HG02678 (cell line): ENCODE data around the gene VEGFA.

Experiments
- ATAC-seq: cut with Tn5 transposase; IDR thresholded peaks from one replicate; pipeline ENCODE4 v1.9.1; 2021; ENCODE audit warnings: mild to moderate bottlenecking, moderate library complexity; ENCODE audit not compliant: unreplicated experiment

The VEGFA gene

DNA sequence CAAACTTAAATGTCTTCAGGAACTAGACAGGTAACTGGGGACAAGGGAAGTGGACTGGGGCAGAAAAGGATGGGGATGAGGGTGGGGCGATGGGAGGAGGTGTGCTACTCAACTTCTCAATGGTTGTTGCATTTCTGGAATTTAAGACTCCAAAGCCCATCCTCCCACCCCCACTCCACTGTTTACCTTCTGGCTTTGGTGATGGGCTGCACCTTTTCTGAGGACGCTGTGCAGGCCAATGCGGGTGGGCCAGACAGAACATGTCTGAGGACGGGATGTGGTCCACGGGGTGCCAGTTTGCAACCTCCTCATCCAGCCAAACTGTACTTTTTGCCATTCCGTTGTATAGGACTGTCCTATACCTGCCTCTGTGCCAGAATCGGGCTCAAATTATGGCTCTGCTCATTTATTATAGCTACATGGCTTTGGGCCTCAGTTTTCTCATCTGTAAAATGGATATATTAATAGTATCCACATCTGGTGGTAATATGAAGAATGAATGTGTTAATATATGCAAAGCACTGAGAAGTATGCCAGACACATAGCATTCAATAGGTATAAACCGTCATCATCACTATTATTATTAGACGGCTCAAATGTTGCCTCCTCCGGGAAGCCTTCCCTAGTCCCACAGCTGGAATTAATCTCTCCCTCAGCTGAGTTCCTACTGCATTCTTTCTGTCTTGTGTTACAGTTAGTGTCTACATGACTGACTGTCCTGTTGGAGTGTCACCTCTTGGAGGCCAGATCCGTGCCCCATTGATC lies 31.0 kb upstream of the VEGFA start:
- no peak for ATAC-seq

DNA sequence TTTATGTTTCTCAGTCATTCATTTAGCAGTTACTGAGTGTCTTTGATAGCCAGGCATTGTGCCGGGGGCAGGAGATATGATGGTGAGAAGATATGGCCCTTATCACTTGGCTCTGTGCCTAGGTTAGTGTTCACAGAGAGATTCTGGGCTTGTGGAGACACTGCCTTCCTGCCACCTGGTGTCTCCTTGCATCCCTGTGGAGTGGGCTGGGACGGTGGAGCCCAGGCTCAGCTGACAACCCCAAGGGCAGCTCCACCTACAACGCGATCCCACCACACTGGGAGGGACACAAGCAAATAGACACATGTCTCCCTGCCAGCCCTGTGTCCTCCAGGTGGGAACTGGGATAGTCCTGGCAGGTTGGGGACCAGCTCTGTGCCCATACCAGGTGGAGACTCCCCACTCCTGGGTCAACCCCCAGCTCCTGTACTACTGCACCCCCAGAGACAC lies 30.3 kb upstream of the VEGFA start:
- no peak for ATAC-seq

DNA sequence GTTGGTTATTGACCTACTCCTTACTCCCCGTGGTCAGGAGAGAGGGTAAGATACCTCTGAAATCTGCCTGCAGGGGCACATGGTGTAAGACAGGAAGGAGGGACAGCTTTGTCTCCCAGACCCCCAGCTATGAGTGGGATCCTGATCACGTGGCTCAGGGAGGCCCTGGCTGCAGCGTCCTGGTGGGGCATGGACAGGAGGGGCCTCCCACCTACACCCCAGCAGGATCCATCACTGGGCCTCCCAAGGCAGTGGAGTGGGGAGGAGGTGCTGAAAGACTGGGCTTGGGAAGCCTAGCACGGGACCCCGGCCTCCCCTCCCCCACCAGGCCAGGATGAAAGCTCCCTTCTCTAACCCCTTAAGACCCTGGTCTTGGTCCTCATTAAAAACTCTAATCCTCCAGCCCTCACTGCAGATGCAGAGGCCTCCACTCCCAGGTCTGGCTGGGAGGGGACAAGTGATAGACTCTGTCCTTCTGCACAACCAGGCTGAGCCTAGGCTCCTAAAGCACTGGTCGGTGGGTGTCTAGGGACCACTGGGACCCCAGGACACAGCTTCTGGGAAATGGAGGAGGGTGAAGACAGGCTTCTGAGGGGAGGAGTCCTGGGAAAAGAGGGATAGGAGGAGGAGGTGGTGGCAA lies 29.6 kb upstream of the VEGFA start:
- no peak for ATAC-seq

DNA sequence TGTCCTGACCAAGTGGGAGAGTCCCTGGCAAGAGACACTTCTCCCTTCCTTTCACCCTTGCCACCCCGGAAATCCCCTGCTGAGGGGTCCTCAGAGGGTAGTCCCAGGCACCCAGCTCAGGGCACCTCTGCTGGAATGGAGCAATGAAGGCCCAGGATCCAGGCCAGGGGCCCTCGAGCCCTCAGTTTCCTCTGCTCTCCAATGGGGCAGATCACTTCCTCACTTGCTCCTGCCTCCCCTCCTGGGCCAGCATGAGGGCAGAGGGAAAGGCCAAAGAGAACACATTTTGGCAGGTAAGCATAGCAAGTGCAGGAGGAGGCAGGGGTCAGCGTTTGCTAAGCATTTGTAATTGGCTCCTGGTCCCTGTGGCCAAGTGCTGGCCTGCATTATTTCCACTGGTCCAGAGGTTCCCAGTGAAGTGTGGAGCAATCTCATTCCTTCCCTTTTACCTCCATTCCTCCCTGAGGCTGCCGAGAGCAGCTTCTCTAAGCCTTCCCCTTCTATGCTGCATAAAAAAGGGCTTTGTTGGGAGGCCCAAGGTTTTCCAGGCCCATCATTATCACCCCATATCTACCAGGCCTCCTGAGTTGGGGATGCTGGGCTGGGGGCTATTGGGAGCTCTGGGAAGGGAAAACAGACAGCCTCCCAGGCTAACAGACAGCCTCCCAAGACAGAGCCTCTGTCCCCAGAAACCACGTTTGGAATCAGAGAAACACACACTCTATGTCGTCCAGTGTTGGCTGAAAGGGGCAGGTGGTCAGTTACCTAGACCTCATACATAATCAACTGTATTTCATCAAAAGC lies 28.8 kb upstream of the VEGFA start:
- no peak for ATAC-seq

DNA sequence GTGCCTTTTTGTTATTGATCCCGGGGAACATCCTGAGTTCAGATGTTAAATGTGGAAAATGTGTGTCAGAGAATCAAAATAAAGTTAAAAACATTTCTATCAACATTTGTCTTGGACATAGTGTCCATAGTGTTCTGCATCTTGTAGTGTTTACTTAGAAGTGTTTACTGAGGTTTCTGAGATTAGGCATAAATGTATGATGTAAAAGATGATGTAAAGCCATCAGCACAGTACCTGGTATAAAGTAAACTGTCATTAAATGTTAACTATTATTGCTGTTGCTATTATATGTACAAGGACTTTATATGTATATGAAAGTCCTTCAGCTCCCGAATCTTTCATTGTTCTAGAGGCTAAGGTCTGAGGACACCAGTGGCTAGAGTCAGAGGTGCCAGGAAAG lies 28.2 kb upstream of the VEGFA start:
- no peak for ATAC-seq

DNA sequence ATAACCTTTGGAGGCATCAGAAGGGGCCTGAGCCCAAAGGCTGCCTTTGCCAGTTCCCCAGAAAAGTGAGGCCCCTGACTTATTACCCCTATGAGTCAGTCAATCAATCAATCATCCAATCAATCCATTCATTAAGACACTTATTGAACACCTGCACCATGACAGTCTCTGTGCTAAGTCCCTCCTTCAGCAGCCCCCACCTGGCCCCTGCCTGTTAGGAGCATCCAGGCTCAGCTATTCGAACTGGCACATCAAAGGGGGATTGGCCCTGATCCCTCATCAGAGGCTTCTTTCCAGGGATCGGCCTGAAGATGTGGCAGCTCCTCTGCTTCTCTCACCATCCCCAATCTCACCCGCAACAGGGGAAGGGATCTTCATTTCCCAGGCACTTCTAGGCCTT lies 27.7 kb upstream of the VEGFA start:
- no peak for ATAC-seq

DNA sequence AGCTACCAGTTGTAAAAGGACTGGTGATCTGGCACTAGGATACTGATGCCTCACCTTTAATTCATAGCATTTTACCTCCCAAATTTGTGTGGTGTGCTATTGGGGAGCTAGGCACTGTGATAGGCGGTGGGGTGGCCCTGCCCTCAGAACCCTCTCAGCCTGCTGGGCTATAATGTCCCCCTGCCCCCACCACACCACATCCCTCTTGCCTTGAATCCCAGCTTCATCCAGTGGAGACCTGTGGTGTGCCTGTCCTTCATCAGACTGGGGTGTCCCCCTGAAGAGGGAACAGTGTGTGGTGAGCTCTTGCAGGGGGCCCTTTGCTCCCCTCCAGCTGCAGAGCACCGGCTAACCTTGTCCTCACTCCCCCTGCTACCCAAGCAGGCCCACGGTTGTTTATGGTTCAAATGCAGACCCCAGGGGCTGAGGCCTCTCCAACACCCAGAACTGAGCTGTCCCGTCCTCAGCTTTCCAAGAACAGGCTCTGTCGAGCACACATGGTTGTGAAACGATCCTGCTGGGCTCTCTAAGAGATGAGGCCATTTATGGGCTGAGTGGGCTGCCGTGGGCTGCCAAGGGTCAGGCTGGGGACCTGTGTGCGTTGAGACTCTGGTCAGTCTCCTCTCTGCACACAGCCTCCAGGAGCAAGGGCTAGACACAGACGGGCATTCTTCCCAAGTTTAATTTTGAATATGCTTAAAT lies 26.9 kb upstream of the VEGFA start:
- no peak for ATAC-seq

DNA sequence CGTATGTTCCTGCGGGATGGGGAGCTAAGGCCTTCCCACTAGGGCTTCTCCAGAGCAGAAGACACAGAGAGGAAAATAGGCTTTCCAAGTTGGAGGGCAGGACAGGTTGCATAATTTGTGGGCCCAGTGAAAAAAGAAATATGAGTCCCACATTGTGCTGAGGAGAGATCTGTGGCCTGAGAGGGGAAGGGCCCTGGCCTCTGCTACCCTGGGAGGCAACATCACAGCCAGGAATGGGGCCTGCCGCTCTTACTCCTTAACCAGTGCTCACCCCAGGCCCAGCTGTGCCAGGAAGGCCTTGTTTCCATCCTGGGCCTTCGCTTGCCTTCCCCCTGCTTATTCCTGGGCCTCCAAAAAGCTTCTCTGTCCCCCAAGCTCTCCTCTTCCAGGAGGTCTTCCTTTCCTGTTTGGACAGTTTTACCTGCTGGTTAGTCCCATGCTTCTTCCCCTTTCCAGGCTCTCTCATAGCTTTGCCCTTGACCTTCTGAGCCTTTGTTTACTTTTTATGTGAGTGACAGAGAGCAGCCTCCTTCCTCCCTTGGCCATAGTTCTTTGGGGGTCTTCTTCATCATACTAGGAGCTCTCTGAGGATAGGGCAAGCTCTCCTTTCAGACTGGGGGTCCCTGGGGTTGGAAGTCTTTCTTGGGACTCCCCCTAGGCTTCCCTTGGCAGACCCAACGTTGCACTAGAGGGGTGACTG lies 26.2 kb upstream of the VEGFA start:
- no peak for ATAC-seq

DNA sequence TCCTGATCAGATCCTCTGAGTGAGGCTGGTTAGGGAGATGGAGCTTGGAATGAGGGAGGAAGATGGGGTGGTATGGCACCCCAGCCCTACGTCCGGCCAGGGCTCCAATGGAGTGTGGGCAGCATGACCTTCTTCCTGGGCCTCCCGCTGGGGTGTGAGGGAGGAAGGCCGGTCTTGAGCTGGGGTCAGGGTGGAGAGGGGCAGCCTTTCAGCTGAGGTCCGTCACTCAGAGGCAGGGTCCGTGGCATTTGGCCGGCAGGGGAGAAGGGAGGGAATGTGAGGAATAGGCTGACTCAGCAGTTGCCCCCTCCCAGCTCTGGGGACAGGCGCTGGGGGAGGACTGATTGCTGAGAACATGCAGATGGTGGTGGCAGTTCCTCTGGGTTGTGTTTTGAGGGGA lies 25.5 kb upstream of the VEGFA start:
- ATAC-seq = no peak

DNA sequence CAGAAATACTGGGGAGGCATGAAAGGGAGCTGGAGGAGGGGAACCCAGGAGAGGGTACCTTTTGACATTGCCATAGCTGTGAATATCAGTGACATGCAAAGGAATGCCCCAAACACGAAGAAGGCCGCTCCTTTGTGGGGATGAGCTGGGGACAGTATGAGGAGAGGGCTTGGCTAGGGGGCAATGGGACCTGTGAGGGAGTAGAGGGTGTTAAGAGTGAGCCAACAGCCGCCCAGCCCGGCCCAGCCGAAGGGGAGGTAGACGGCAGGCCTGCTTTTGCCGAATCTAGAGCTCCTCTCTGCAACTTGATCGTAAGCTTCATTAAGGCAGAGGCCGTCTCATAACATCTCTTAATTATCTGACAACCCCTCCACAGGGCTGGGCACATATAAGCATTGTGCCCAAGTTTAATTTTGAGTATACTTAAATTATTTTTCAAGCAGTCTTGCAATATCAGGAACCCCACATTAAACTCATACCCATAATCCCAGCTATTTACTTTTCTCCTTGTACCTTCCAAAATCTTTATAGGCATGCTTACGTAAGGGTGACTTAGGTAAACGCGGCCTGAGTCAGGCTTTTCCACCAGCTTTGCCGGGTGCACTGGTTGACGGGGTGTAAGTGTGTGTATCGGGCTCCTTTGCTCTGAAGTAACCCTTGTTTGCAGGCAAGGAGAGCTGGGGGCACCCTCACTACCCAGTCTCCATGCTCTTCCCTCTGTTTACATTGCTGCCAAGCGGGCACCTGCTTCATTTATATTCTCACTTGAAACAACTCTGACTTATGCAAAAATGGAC lies 24.9 kb upstream of the VEGFA start:
- ATAC-seq = no peak

DNA sequence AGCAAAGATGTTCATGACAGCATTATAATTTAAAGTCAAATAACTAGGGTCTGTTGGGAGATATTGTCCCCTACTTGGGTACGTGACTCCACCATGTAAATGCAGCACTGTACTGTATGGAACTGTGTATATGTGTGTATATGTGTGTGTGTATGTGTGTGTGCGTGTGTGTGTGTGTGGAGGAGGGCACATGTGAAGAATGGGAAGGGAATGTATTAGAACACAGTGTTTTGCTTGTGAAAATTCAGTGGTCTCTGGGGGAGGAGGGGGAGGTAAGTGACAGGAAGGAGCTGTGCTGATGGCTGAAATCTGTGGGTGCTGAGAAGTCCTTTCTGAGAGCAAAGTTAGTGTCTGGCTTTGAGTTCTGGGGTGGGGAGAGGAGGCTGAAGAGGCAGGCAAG lies 23.9 kb upstream of the VEGFA start:
- no peak for ATAC-seq

DNA sequence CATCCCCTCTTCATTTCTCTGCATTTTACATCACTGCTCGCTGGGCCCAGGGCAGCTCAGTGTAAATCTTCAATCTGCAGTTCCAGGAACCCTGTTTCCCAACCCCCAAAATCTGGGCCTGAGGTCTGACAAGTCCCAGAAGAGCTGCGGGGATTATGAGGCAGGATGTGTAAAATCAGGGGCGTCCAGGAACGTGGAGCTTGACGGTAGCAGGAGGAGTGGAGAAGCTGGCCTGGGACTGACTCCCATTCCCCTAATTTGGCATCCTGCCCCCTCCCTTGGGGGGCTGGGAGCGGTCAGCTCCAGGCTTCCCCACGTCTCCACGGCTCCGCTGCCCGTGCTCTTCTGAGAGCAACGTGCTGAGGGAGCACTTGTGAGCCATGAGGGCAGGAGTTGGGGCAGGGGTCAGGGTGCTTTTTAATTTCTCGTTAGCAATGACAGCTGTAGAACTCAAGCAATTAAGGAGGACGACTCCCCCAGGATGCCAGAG lies 23.4 kb upstream of the VEGFA start:
- ATAC-seq = no peak

DNA sequence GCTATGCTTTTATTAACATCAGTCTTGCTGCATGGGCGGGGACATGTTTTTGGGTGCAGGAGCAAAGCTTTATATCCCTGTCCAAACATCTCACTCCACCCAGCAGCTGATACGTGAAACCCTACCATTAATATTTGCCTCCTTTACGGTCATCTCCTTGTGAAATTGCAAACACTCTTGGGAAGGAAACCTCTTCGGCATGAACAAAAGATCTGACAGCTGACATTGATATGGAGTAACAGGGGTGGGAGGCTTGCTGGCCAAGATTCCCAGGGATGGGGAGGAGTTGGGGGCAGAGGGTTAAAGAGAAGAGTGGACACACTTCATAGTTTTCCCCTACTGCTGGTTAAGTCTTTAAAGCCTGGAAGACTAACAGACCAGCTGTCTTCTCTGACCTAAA lies 22.2 kb upstream of the VEGFA start:
- no peak for ATAC-seq

DNA sequence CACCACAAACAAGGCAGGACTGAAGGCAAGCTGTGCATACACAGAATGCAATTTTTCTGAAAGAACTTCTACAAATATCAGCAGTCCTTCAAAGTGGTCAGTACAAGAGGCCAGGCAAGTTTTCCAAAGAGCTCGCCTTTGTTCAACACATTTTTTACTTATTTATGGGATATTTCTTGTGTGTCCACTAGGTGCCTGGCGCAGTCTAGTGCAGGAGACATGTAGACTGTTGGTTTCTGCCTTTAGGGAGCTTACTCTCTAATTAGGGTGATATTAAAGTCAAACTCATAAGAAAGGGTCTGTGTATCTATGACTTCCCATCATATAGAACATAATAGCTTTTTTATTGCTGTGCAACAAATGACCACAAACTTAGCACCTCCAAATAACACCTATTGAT lies 21.2 kb upstream of the VEGFA start:
- no peak for ATAC-seq

DNA sequence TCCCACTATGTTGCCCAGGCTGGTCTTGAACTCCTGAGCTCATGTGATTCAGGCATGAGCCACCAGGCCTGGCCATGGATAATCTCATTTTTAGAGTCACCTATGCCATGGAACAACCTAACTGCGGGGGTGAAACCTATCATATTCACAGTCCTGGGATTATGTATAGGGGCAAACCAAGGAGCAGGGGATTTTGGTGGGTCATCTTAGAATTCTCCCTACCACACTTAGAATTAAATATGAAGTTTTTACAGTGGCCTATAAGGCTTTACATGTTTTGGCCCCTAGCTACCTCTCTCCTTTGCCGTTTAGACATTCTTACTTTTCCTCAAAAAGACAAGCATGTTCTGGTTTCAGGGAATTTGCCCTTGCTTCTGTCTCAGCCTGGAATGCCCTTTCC lies 20.6 kb upstream of the VEGFA start:
- no peak for ATAC-seq

DNA sequence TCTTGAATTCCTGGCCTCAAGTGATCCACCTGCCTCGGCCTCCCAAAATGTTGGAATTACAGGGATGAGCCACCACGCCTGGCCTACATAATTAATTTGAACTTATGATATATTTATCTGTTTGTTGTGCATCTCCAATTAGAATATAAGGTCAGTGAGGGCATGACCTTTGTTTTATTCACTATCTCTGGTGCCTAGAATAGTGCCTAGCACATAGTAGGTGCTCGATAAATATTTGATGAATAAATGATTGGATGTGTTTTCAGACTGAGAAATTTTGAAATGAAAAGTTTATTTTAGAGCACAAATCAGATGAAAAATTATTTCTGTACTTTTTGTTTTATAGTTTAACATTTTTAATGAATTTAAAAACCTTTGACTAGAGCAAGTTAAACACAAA lies 19.4 kb upstream of the VEGFA start:
- no peak for ATAC-seq

DNA sequence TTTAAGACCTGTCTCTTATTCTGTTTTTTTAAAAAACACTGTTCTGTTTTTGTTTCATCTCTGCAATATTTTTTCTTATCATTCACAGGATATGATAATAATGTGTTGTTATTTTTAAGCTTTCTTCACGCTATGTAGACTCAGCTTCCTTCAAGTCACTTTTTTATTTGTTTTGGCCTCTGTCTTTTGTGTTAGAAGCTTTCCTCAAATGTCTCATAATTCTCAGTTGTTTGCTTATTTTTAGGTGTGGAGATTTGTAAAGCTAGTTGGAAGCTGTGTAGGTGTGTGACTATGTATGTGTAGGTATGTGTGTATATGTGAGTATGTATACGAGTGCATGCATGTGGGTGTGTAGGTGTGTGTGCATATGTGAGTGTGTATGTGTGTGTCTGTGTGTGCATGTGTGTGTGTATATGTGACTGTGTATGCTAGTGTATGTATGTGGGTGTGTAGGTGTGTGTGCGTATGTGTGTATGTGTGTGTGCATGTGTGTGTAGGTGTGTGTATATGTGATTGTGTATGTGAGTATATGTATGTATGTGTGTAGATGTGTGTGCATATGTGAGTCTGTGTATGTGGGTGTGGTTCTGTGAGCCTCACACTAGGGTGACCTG lies 16.3 kb upstream of the VEGFA start:
- no peak for ATAC-seq

DNA sequence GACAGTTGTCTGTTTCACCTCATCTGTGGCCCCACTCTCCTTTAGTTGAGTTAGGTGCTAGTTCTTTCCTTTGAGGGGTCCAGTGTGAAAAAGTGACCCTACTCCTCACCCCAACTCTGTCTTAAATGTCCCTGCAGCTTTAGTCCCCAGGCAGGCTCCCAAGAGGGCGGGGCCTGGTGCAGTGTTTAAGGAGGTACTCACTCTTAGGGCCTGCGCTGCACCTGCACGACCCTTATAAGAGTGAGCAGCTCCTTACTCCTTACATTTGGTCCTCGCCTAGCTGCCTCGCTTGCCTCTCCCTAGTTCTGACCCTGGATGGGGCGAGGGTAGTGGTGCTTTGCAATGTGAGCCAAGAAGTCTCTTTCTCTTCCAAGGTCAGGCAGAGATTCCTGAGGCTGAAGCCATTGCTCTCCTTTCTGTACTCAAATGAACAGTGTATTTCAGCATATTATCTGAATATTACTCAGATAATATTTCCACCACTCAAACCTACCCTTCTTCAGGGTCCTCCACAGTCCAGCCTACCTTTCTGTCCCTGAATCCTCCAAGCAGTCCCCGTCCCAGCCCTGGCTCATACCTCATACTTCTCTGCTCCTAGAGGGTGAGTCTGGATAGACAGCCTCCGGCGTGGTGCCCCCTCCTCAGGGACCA lies 11.9 kb upstream of the VEGFA start:
- no peak for ATAC-seq

DNA sequence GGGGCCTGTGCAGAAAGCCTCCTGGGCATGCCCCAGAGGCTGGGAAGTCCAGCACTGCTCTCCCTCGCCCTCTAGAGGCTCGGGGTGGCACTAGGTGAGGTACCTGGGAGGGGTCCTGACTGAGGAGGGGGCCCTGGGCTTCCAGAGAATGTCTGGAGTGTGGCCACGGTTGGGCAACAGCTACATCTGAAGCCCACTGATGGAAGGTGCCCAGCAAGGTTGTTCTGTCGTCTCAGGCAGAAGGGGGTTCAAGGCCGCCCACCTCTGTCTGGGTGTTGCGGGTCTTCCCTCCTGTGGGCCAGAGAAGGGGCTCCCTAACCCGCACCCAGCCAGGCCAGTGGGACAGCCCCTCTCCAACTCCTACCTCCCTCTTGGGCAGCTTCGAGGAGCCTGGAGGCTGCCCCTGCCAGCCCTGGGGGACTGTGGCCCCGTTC lies 11.4 kb upstream of the VEGFA start:
- no peak for ATAC-seq
